ENCODE results near the gene EHBP1.

- TF ChIP-seq POLR2A (IDR thresholded peaks at IDR 0.05) (no peak), CTCF (IDR thresholded peaks at IDR 0.05 in 4 of 5, conservative IDR thresholded peaks at IDR 0.05 in 1 of 5) (no peak)
These were observed 348.5 kb downstream of the EHBP1 start for GRCh38 chr2:63053889-63054602.

Measured in gastrocnemius medialis (tissue), 4 donors.